ENCODE measurements around the gene SCRT2. TPM values are rescaled to one million over a fixed set of nuclear protein-coding genes. Genes with fewer than 3 reads are reported as not detected.

Gene SCRT2
- total and polyA plus RNA-seq, 2 of the 4 experiments (the other 2 are of a cell fraction) = not detected

- Histone ChIP-seq H2BK20ac (ENCODE audit: low read depth, low read length) (no peak overlapping the region), H3K4me1 (ENCODE audit: control insufficient read depth, insufficient read depth, low read length) (no peaks in the 10 kb centered on the region), H4K8ac (ENCODE audit: low read depth in 2 of 2, low read length in 2 of 2) (no peak overlapping the region), H3K4ac (ENCODE audit: low read depth, low read length) (no peak overlapping the region), H4K91ac (ENCODE audit: insufficient read depth, low read depth, low read length) (no peak overlapping the region), H2BK5ac (ENCODE audit: low read depth, low read length, poor library complexity, severe bottlenecking) (no peak overlapping the region), H3K56ac (ENCODE audit: extremely low read depth, insufficient read depth, low read length) (no peak overlapping the region), H3K18ac (ENCODE audit: low read depth, low read length) (no peak overlapping the region), H3K4me3 (ENCODE audit: insufficient read depth, low read depth, low read length) (no peak overlapping the region), H2AFZ (replicated peaks; ENCODE audit: low read length, poor library complexity) (no peak overlapping the region), H3K4me2 (ENCODE audit: low read depth, low read length) (no peak overlapping the region), H3K23ac (ENCODE audit: low read depth, low read length) (no peak overlapping the region), H2BK15ac (ENCODE audit: low read depth, low read length) (no peak overlapping the region), H2BK120ac (ENCODE audit: low read depth, low read length) (no peak overlapping the region), H3K79me1 (ENCODE audit: low read depth in 1 of 2, low read length in 2 of 2) (no peaks in the 10 kb centered on the region), H3K9ac (ENCODE audit: low read depth, low read length) (no peak overlapping the region), H3K9me3 (ENCODE audit: control insufficient read depth, insufficient read depth, low read length) (no peaks in the 10 kb centered on the region), H2AK9ac (replicated peaks; ENCODE audit: low read depth, low read length, poor library complexity) (no peak overlapping the region), H3K36me3 (ENCODE audit: control insufficient read depth, insufficient read depth, low read length) (no peaks in the 10 kb centered on the region), H3K14ac (replicated peaks; ENCODE audit: low read depth, low read length) (no peak overlapping the region), H4K5ac (ENCODE audit: low read depth, low read length) (no peak overlapping the region), H3K27ac (ENCODE audit: insufficient read depth, low read length) (no peak overlapping the region), H4K20me1 (ENCODE audit: insufficient read depth, low read length) (no peaks in the 10 kb centered on the region), H3K27me3 (ENCODE audit: control insufficient read depth, insufficient read depth, low read length) (peaks cover 47% of the 10 kb centered on the region), H3K9me1 (ENCODE audit: insufficient read depth, low read length) (no peaks in the 10 kb centered on the region), H2AK5ac (ENCODE audit: low read depth, low read length) (no peak overlapping the region)
- in situ Hi-C loops (cut with MboI; ENCODE audit: low sequenced_read_pairs) = loop anchor here (10.0 kb wide), 1 partner anchor 113 kb away; no protein-coding TSS in a partner anchor
- WGBS, 2 experiments (ENCODE audit: extremely low coverage in 2 of 2, insufficient read length in 1 of 2) = 79% methylated on average over 2 of the region's 5 CpGs; no CpG with 5 or more reads in 1 of the 2 experiments
- ChIA-PET POLR2A (ENCODE audit: unreplicated experiment) (no interaction called here), CTCF (interaction anchor here (0.6 kb wide), 1 partner anchor 39 kb away, joined by 3 read pairs; no protein-coding TSS in a partner anchor)
- ATAC-seq (ENCODE audit: low read depth) (no peak), DNase-seq (no peak)
- intact Hi-C loops (cut with micrococcal nuclease) = no loop called here
- TF ChIP-seq CTCF (conservative IDR thresholded peaks at IDR 0.05; ENCODE audit: low read depth, low read length) (no peak), SMC3 (IDR thresholded peaks at IDR 0.05; ENCODE audit: low read depth, low read length) (no peak), RCOR1 (IDR thresholded peaks at IDR 0.05; ENCODE audit: insufficient replicate concordance, low read length) (no peak), BHLHE40 (IDR thresholded peaks at IDR 0.05; ENCODE audit: low read depth, low read length) (no peak), ELK1 (IDR thresholded peaks at IDR 0.05; ENCODE audit: borderline replicate concordance, low read depth, low read length) (no peak), USF2 (IDR thresholded peaks at IDR 0.05; ENCODE audit: low read depth, low read length) (no peak), NFE2L2 (IDR thresholded peaks at IDR 0.05; ENCODE audit: low read depth, low read length) (no peak), MAZ (IDR thresholded peaks at IDR 0.05; ENCODE audit: borderline replicate concordance, low read depth, low read length) (no peak), MXI1 (IDR thresholded peaks at IDR 0.05; ENCODE audit: borderline replicate concordance, low read depth, low read length) (no peak), FOS (IDR thresholded peaks at IDR 0.05; ENCODE audit: low read depth, low read length) (no peak), RAD21 (IDR thresholded peaks at IDR 0.05; ENCODE audit: low read length) (no peak), CHD1 (IDR thresholded peaks at IDR 0.05; ENCODE audit: low read depth, low read length) (no peak), MAFK (IDR thresholded peaks at IDR 0.05; ENCODE audit: low read depth, low read length) (no peak)
- dilution Hi-C loops (cut with HindIII; ENCODE audit: low sequenced_read_pairs, unreplicated experiment) = no loop called here
- no TSS peak for BruUV-seq (replicated peaks)
Measured at GRCh38 chr20:677957-678356, 2.4 kb upstream of the SCRT2 start.
